ENCODE measurements around the gene COX20. TPM values are rescaled to one million over a fixed set of nuclear protein-coding genes. Genes with fewer than 3 reads are reported as not detected.
"Not testable (repeated sequence)": the region's sequence is repeated elsewhere in the genome, so short reads cannot be mapped to it uniquely, and the experiment has no call there.

Gene COX20
- total and polyA plus RNA-seq, 2 of the 8 experiments (the other 6 are each of a cell fraction or from before 2014, with no cell fraction given) = 17.5 to 28.8 TPM

DNA sequence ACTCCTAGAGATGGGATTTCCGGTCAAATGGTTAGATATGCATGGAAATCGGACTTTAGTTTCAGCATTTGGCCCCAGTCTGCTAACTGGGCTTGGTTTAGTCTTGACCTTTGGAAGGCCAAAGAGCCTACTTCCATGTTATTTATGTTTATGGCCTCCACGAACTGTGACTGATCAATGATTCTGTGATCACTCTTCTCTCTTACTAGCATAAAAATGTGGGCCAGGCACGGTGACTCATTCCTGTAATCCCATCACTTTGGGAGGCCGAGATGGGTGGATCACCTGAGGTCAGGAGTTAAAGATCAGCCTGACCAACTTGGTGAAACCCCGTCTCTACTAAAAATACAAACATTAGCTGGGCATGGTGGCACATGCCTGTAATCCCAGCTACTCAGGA is 40.9 kb upstream of the COX20 start:
- H3K18ac ChIP-seq (ENCODE audit: extremely low read depth, low read length); H3K27ac ChIP-seq (ENCODE audit: low read depth, low read length); H4K20me1 ChIP-seq (replicated peaks in 1 of 2; ENCODE audit: control insufficient read depth in 1 of 2, insufficient read depth in 2 of 2, low read length in 2 of 2); H4K91ac ChIP-seq (replicated peaks; ENCODE audit: insufficient read length, low read length); H2AFZ ChIP-seq (ENCODE audit: low read length); H3K4me2 ChIP-seq (ENCODE audit: insufficient read depth in 1 of 2, low read depth in 2 of 2, low read length in 2 of 2); H3K23ac ChIP-seq (ENCODE audit: insufficient read length); H4K8ac ChIP-seq (ENCODE audit: extremely low read depth, insufficient read depth, low read length); H3K9me3 ChIP-seq (ENCODE audit: insufficient read depth in 2 of 2, low read depth in 1 of 2, low read length in 1 of 2); H3K4me1 ChIP-seq (replicated peaks in 1 of 4; ENCODE audit: control insufficient read depth in 3 of 4, insufficient read depth in 4 of 4, low read length in 3 of 4); H3K56ac ChIP-seq (replicated peaks; ENCODE audit: insufficient read length, low read depth, low read length); H3K9ac ChIP-seq (replicated peaks in 1 of 4; ENCODE audit: extremely low read depth in 1 of 4, low read depth in 3 of 4, low read length in 3 of 4); H3K14ac ChIP-seq (ENCODE audit: insufficient read length); H4K5ac ChIP-seq (ENCODE audit: insufficient read length, low read depth, low read length); H2BK20ac ChIP-seq (ENCODE audit: low read length); H2BK12ac ChIP-seq (ENCODE audit: low read depth, low read length); DNase-seq (ENCODE audit: low read depth in 1 of 2, low spot score in 2 of 2); FAIRE-seq; H3K79me2 ChIP-seq (ENCODE audit: control insufficient read depth in 1 of 2, insufficient read depth in 2 of 2, low read length in 2 of 2); H3K4ac ChIP-seq (replicated peaks; ENCODE audit: insufficient read length, low read depth, low read length); H3K36me3 ChIP-seq (ENCODE audit: control insufficient read depth in 2 of 4, insufficient read depth in 4 of 4, low read length in 3 of 4); H2BK15ac ChIP-seq (ENCODE audit: low read length); H3K4me3 ChIP-seq (ENCODE audit: extremely low read depth in 1 of 4, insufficient read depth in 2 of 4, low read depth in 3 of 4, low read length in 4 of 4); H2AK5ac ChIP-seq (ENCODE audit: low read depth, low read length); H2BK5ac ChIP-seq (ENCODE audit: low read depth, low read length); H3K23me2 ChIP-seq (ENCODE audit: low read depth, low read length); H3K79me1 ChIP-seq (ENCODE audit: low read depth, low read length); H3K27me3 ChIP-seq (replicated peaks in 1 of 4; ENCODE audit: control insufficient read depth in 3 of 4, extremely low read depth in 1 of 4, insufficient read depth in 3 of 4, low read length in 3 of 4); H2BK120ac ChIP-seq (replicated peaks; ENCODE audit: low read depth, low read length); POLR2A ChIA-PET (ENCODE audit: partially characterized antibody): not testable (repeated sequence)
- CTCF ChIA-PET (ENCODE audit: partially characterized antibody) = interaction anchor here (1.0 to 5.3 kb wide), 8 partner anchors 9 to 472 kb away, joined by 3 to 64 read pairs (median 9); no protein-coding TSS in a partner anchor
- WGBS, 2 experiments (ENCODE audit: extremely low coverage in 1 of 2, insufficient coverage in 1 of 2, insufficient read length in 1 of 2, insufficient replicate concordance in 2 of 2, low coverage in 1 of 2, low lambda C conversion rate in 2 of 2, missing lambda C conversion rate in 1 of 2) = 94% methylated on average over 6 of the region's 6 CpGs; no CpG with 5 or more reads in 1 of the 2 experiments

Data from H1 (cell line).